B cell (primary cell): ENCODE data around the gene PLEKHA8. TPM values are rescaled to one million over a fixed set of nuclear protein-coding genes. Genes with fewer than 3 reads are reported as not detected.

Source experiments
- ATAC-seq: fragments of 200-7000 bp; cut with Tn5 transposase; one replicate; pipeline ENCODE4 v1.10.0; 2021; ENCODE audit warnings: low read depth, mild to moderate bottlenecking, moderate number of reproducible peaks, moderate library complexity
- CTCF ChIA-PET: fragments of 350-600 bp; sonication (Branson Sonifier 250); formaldehyde crosslinking; loops from one replicate; lab custom pipeline; 2021; ENCODE audit warnings: antibody characterized with exemption, inconsistent platforms; lab: Charles Lee
- POLR2A ChIA-PET: fragments of 350-600 bp; sonication (Branson Sonifier 250); formaldehyde crosslinking; loops from one replicate; lab custom pipeline; 2021; ENCODE audit warnings: antibody characterized with exemption; lab: Charles Lee
- DNase-seq: peaks from one replicate; pipeline ENCODE4 v3.0.0; 2013
- H2AFZ ChIP-seq: 2 replicates; pipeline ENCODE4 v1.6.1; 2012; ENCODE audit warnings: mild to moderate bottlenecking, low read depth, low read length; ENCODE audit not compliant: insufficient read depth, poor library complexity, severe bottlenecking
- H3K27ac ChIP-seq, 2 donors: 1 replicate in 1 of 2; 2 replicates in 1 of 2; pipeline ENCODE4 v1.5.1; 2012 to 2013; ENCODE audit warnings: low read length in 2 of 2, mild to moderate bottlenecking in 2 of 2, moderate library complexity in 1 of 2
- H3K27me3 ChIP-seq, 4 experiments: fragments of 200-600 bp in 1 of 4; sonication (generic) in 1 of 4; replicated peaks in 1 of 4; 1 replicate in 2 of 4; 2 replicates in 2 of 4; pipeline versions ENCODE4 v1.6.1 to v1.7.0; 2013 to 2016; ENCODE audit warnings: low read length in 3 of 4, mild to moderate bottlenecking in 2 of 4, mixed read lengths in 1 of 4, moderate library complexity in 1 of 4; ENCODE audit not compliant: insufficient read depth in 4 of 4, control insufficient read depth in 3 of 4; ENCODE audit errors: control extremely low read depth in 1 of 4
- H3K36me3 ChIP-seq, 2 experiments: replicated peaks in 1 of 2; 1 replicate in 1 of 2; 2 replicates in 1 of 2; pipeline versions ENCODE4 v1.6.1 to v1.7.1; 2013; ENCODE audit warnings: low read length in 1 of 2; ENCODE audit not compliant: insufficient read depth in 2 of 2, control insufficient read depth in 1 of 2; ENCODE audit errors: control extremely low read depth in 1 of 2, extremely low read depth in 1 of 2
- H3K4me1 ChIP-seq, 2 donors: fragments of 200-600 bp in 1 of 2; sonication (generic) in 1 of 2; 1 replicate in 1 of 2; 2 replicates in 1 of 2; pipeline versions ENCODE4 v1.5.1 to v1.6.1; 2013 to 2017; ENCODE audit warnings: low read length in 2 of 2; ENCODE audit not compliant: control insufficient read depth in 2 of 2, insufficient read depth in 2 of 2
- H3K4me2 ChIP-seq: replicated peaks from 2 replicates; pipeline ENCODE3; 2012; ENCODE audit warnings: mild to moderate bottlenecking, low read depth, low read length; ENCODE audit not compliant: poor library complexity, severe bottlenecking
- H3K4me3 ChIP-seq, 5 experiments: fragments of 200-600 bp in 1 of 5; sonication (generic) in 1 of 5; 1 replicate in 3 of 5; 2 replicates in 2 of 5; pipeline versions ENCODE4 v1.5.1 to v1.7.0; 2011 to 2016; ENCODE audit warnings: low read length in 4 of 5, mild to moderate bottlenecking in 4 of 5, low read depth in 2 of 5, control low read depth in 1 of 5, moderate library complexity in 1 of 5; ENCODE audit not compliant: insufficient read depth in 1 of 5; ENCODE audit errors: control extremely low read depth in 1 of 5, extremely low read depth in 1 of 5
- H3K79me2 ChIP-seq: fragments of 200-600 bp; sonication (generic); one replicate; pipeline ENCODE4 v1.6.0; 2016; ENCODE audit warnings: low read length; ENCODE audit not compliant: control insufficient read depth, insufficient read depth
- H3K9ac ChIP-seq: fragments of 200-600 bp; sonication (generic); 2 replicates; pipeline ENCODE4 v1.6.1; 2017; ENCODE audit warnings: mild to moderate bottlenecking, low read length, moderate library complexity
- H3K9me3 ChIP-seq, 3 donors: one replicate each; pipeline versions ENCODE4 v1.6.1 to v1.7.1; 2013; ENCODE audit warnings: low read length in 2 of 3; ENCODE audit not compliant: control insufficient read depth in 2 of 3, insufficient read depth in 1 of 3; ENCODE audit errors: control extremely low read depth in 1 of 3
- H4K20me1 ChIP-seq: 2 replicates; pipeline ENCODE4 v1.6.0; 2012; ENCODE audit warnings: mild to moderate bottlenecking, low read length; ENCODE audit not compliant: insufficient read depth, control insufficient read depth, poor library complexity, severe bottlenecking
- H3K27ac Mint-ChIP-seq: one replicate; pipeline ENCODE4 v1.8.0; 2021; ENCODE audit warnings: mixed read lengths
- H3K27me3 Mint-ChIP-seq: one replicate; pipeline ENCODE4 v1.8.0; 2021; ENCODE audit warnings: mixed read lengths
- H3K4me1 Mint-ChIP-seq: one replicate; pipeline ENCODE4 v1.8.0; 2021; ENCODE audit warnings: mixed read lengths
- H3K4me3 Mint-ChIP-seq: one replicate; pipeline ENCODE4 v1.8.0; 2021; ENCODE audit warnings: mixed read lengths
- H3K9me3 Mint-ChIP-seq: one replicate; pipeline ENCODE4 v1.8.0; 2022; ENCODE audit warnings: mixed read lengths; ENCODE audit not compliant: insufficient read depth
- CTCF ChIP-seq: fragments of 200-600 bp; IDR thresholded peaks from one replicate; pipeline ENCODE4 v1.8.0; 2022; ENCODE audit warnings: antibody characterized with exemption, mild to moderate bottlenecking
- EZH2 ChIP-seq: IDR thresholded peaks from 2 replicates; pipeline ENCODE4 v1.6.1; 2012; ENCODE audit warnings: borderline replicate concordance, low read depth, mild to moderate bottlenecking, moderate library complexity, low read length; ENCODE audit not compliant: insufficient read depth, poor library complexity, severe bottlenecking
- WGBS: methylation state at CpG from one replicate; pipeline ENCODE4 v1.1.5; 2013; ENCODE audit warnings: missing lambda C conversion rate; ENCODE audit not compliant: insufficient coverage; 5-methylcytosine and 5-hydroxymethylcytosine counted together
- intact Hi-C: fragments of 100-400 bp; cut with micrococcal nuclease; formaldehyde crosslinking; loops from one replicate; pipeline ENCODE4 v1.10.0; 2022
- polyA plus RNA-seq: library from polyadenylated mRNA; depleted of rRNA; stranded (reverse); fragments of >200 nt; gene quantifications from 2 replicates; pipeline ENCODE4 v1.2.3, GENCODE V29; 2012
- total RNA-seq, 2 donors: library from RNA; stranded (reverse); fragments of 120-200 nt in 1 of 2; gene quantifications; 1 replicate in 1 of 2; 2 replicates in 1 of 2; pipeline versions ENCODE4 v1.2.3 to v1.2.4, GENCODE V29; 2013 to 2022

PLEKHA8 gene
- total and polyA plus RNA-seq, 2 donors (not counting 1 experiment from before 2014, with no cell fraction given) = 1.7 to 10.5 TPM

- ATAC-seq (no peak), DNase-seq (peak; percentile 27)
- intact Hi-C loops = loop anchor here (1.0 to 10.0 kb wide), 5 partner anchors 150 to 461 kb away; partner anchors contain the start of genes GARS1, GGCT and ZNRF2
- H3K27ac Mint-ChIP-seq = peak overlapping the region; percentile 84
- H3K27ac ChIP-seq = no peak overlapping the region
- H3K36me3 ChIP-seq = no peaks in the 10 kb centered on the region
- peak overlapping the region; percentile 94 for H3K4me2 ChIP-seq
- H3K9me3 ChIP-seq = no peaks in the 10 kb centered on the region
- 30% methylated on average over 9 of the region's 13 CpGs for WGBS
- peak overlapping the region; percentile 69 for H2AFZ ChIP-seq
- H3K4me1 ChIP-seq = peaks cover 0 to 18% of the 10 kb centered on the region in 2 donors
- H3K27me3 ChIP-seq = peaks cover 0 to 3% (median 1%) of the 10 kb centered on the region in 4 experiments
- peak overlapping the region; percentile 42 to 95 (median 68) for H3K4me3 ChIP-seq
- H3K9me3 Mint-ChIP-seq = no peaks in the 10 kb centered on the region
- ChIA-PET POLR2A (interaction anchor here (1.0 to 1.3 kb wide), 2 partner anchors 11 to 25 kb away, joined by 3 to 10 read pairs; no protein-coding TSS in a partner anchor), CTCF (interaction anchor here (1.4 kb wide), 1 partner anchor 312 kb away, joined by 3 read pairs; no protein-coding TSS in a partner anchor)
- H3K4me3 Mint-ChIP-seq = peak overlapping the region; percentile 88
- H3K27me3 Mint-ChIP-seq = peaks cover 13% of the 10 kb centered on the region
- H4K20me1 ChIP-seq = no peaks in the 10 kb centered on the region
- peaks cover 18% of the 10 kb centered on the region for H3K4me1 Mint-ChIP-seq
- no peaks in the 10 kb centered on the region for H3K79me2 ChIP-seq
- no peak for TF ChIP-seq CTCF
- TF ChIP-seq EZH2 = no peak
- H3K9ac ChIP-seq = peak overlapping the region; percentile 64
Observed at GRCh38 chr7:30133736-30134610, 105.8 kb downstream of the PLEKHA8 start.
